ENCODE results near the gene ARID4B. TPM values are rescaled to one million over a fixed set of nuclear protein-coding genes. Genes with fewer than 3 reads are reported as not detected.

The ARID4B gene
- total and polyA plus RNA-seq, 2 donors (not counting 3 experiments of a cell fraction or from before 2014, with no cell fraction given) = 6.7 to 40.7 TPM

DNA sequence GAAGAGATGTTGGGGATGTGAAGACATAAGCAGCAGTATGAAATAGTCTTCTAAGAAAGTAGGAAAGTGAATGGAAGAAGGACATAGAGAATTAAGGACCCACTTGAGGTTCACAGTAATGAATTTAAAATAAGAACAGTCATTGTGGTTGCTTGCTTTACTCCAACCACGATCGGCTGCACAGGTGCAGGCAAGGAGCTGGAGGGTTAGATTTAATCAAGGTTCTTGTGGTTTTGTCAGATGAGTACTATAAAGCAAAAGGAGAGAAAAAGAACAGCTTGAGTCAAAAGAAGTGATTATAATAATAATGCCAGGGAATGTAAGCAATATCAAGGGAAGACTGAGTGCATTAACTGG is 120.8 kb downstream of the ARID4B start:
- Histone ChIP-seq H3K9ac (replicated peaks; ENCODE audit: extremely low read depth, insufficient read depth, low read length) (no peak overlapping the region), H3K27ac (ENCODE audit: insufficient read depth, low read depth, low read length) (no peak overlapping the region), H2AFZ (ENCODE audit: low read depth, low read length) (no peak overlapping the region), H3K27me3 (ENCODE audit: control insufficient read depth in 2 of 2, insufficient read depth in 2 of 2, low read length in 2 of 2) (no peaks in the 10 kb centered on the region), H3K4me3 (replicated peaks in 1 of 3; ENCODE audit: insufficient read depth in 1 of 3, low read depth in 1 of 3, low read length in 3 of 3) (no peak overlapping the region), H4K20me1 (replicated peaks; ENCODE audit: control insufficient read depth, extremely low read depth, insufficient read depth, low read length) (no peaks in the 10 kb centered on the region), H3K9me3 (replicated peaks; ENCODE audit: control insufficient read depth, insufficient read depth, low read length) (no peaks in the 10 kb centered on the region), H3K9me1 (replicated peaks; ENCODE audit: control insufficient read depth, extremely low read depth, insufficient read depth, low read length) (no peaks in the 10 kb centered on the region), H3K36me3 (ENCODE audit: control insufficient read depth in 2 of 2, extremely low read depth in 1 of 2, insufficient read depth in 2 of 2, low read length in 2 of 2) (peaks cover 1 to 2% of the 10 kb centered on the region in 2 experiments), H3K4me1 (ENCODE audit: control insufficient read depth, extremely low read depth, insufficient read depth, low read length) (no peaks in the 10 kb centered on the region), H3K4me2 (ENCODE audit: insufficient read depth, low read length) (no peak overlapping the region), H3K79me2 (ENCODE audit: control insufficient read depth, insufficient read depth, low read length) (no peaks in the 10 kb centered on the region)
- dilution Hi-C loops (cut with MboI; ENCODE audit: extremely low pct_ligation_motif_present, low sequenced_read_pairs) (no loop called here), intact Hi-C loops (cut with micrococcal nuclease) (no loop called here)
- POLR2A ChIA-PET = no interaction called here
- CTCF ChIA-PET = interaction anchor here (0.5 kb wide), 1 partner anchor 62 kb away, joined by 4 read pairs; no protein-coding TSS in a partner anchor
- no peak for DNase-seq (ENCODE audit: low read depth, low spot score)
- no peak for TF ChIP-seq EZH2 (IDR thresholded peaks at IDR 0.05; ENCODE audit: borderline replicate concordance, low read depth, low read length, severe bottlenecking)
- no peak for TF ChIP-seq POLR2A (IDR thresholded peaks at IDR 0.05; ENCODE audit: low read depth, low read length)
- TF ChIP-seq CTCF (IDR thresholded peaks at IDR 0.05; ENCODE audit: extremely low read depth in 1 of 2, insufficient read depth in 1 of 2, low read depth in 1 of 2, low read length in 2 of 2) = no peak
- TF ChIP-seq, protein P1, sequence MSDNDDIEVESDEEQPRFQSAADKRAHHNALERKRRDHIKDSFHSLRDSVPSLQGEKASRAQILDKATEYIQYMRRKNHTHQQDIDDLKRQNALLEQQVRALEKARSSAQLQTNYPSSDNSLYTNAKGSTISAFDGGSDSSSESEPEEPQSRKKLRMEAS (IDR thresholded peaks at IDR 0.05; ENCODE audit: insufficient read depth, insufficient read length) = no peak
- no peak for TF ChIP-seq JUN (IDR thresholded peaks at IDR 0.05; ENCODE audit: borderline replicate concordance, insufficient read depth, insufficient read length, low read depth)
- TF ChIP-seq GATA2 (IDR thresholded peaks at IDR 0.05; ENCODE audit: insufficient read depth, insufficient read length, low read depth, low read length) = no peak
- TF ChIP-seq MYC (IDR thresholded peaks at IDR 0.05; ENCODE audit: low read depth, low read length) = no peak
- TF ChIP-seq POLR2AphosphoS5 (IDR thresholded peaks at IDR 0.05; ENCODE audit: insufficient read depth, low read depth, low read length) = no peak
- no peak for TF ChIP-seq FOS (IDR thresholded peaks at IDR 0.05; ENCODE audit: borderline replicate concordance, insufficient read depth, low read length)
- no peak for FAIRE-seq
- no TSS peak for BruUV-seq (replicated peaks)
